IMR-90 (cell line): Measurements from ENCODE around the gene SAMHD1. TPM values are rescaled to one million over a fixed set of nuclear protein-coding genes. Genes with fewer than 3 reads are reported as not detected.

ENCODE experiments used
- ATAC-seq: fragments of 200-7000 bp; cut with Tn5 transposase; 2 replicates; pipeline ENCODE4 v1.9.1; 2020; ENCODE audit warnings: low read depth, mild to moderate bottlenecking, moderate library complexity
- BruUV-seq: library from RNA; stranded (reverse); fragments of 400-500 nt; replicated peaks from 2 replicates; lab custom pipeline; 2021; lab: Mats Ljungman, UMichigan
- CTCF ChIA-PET: fragments of 300-600 bp; formaldehyde crosslinking; extraction: SDS; loops from one replicate; lab custom pipeline; 2021; ENCODE audit warnings: antibody characterized with exemption; lab: Yijun Ruan, JAX
- POLR2A ChIA-PET: fragments of 300-600 bp; sonication (Branson Sonifier 250); formaldehyde crosslinking; loops from one replicate; lab custom pipeline; 2022; ENCODE audit warnings: antibody characterized with exemption; ENCODE audit not compliant: unreplicated experiment; lab: Charles Lee
- DNase-seq: peaks from one replicate; pipeline ENCODE4 v3.0.0; 2013
- H2AFZ ChIP-seq: replicated peaks from 2 replicates; pipeline ENCODE3; 2013; ENCODE audit warnings: low read length, mild to moderate bottlenecking; ENCODE audit not compliant: poor library complexity
- H2AK5ac ChIP-seq: 2 replicates; pipeline ENCODE4 v1.6.1; 2013; ENCODE audit warnings: low read depth, low read length, inconsistent platforms
- H2AK9ac ChIP-seq: replicated peaks from 2 replicates; pipeline ENCODE3; 2013; ENCODE audit warnings: mild to moderate bottlenecking, low read depth, low read length, moderate library complexity; ENCODE audit not compliant: poor library complexity
- H2BK120ac ChIP-seq: 2 replicates; pipeline ENCODE4 v1.6.1; 2013; ENCODE audit warnings: low read depth, low read length, inconsistent platforms
- H2BK15ac ChIP-seq: 3 replicates; pipeline ENCODE4 v1.6.1; 2013; ENCODE audit warnings: low read depth, low read length, inconsistent platforms
- H2BK20ac ChIP-seq: 2 replicates; pipeline ENCODE4 v1.6.1; 2013; ENCODE audit warnings: low read depth, mild to moderate bottlenecking, inconsistent platforms, low read length, moderate library complexity
- H2BK5ac ChIP-seq: 2 replicates; pipeline ENCODE4 v1.6.1; 2013; ENCODE audit warnings: mild to moderate bottlenecking, low read depth, low read length, inconsistent platforms; ENCODE audit not compliant: poor library complexity, severe bottlenecking
- H3K14ac ChIP-seq: replicated peaks from 2 replicates; pipeline ENCODE4 v1.6.1; 2013; ENCODE audit warnings: low read depth, low read length, inconsistent platforms
- H3K18ac ChIP-seq: 2 replicates; pipeline ENCODE4 v1.6.1; 2013; ENCODE audit warnings: low read depth, low read length, control low read depth
- H3K23ac ChIP-seq: 2 replicates; pipeline ENCODE4 v1.6.1; 2013; ENCODE audit warnings: low read depth, low read length, inconsistent platforms
- H3K27ac ChIP-seq: 2 replicates; pipeline ENCODE4 v1.5.1; 2013; ENCODE audit warnings: mild to moderate bottlenecking, control low read depth, low read length; ENCODE audit not compliant: insufficient read depth
- H3K27me3 ChIP-seq: 2 replicates; pipeline ENCODE4 v1.6.1; 2013; ENCODE audit warnings: low read length; ENCODE audit not compliant: control insufficient read depth, insufficient read depth
- H3K36me3 ChIP-seq: 2 replicates; pipeline ENCODE4 v1.6.1; 2013; ENCODE audit warnings: low read length, mixed read lengths; ENCODE audit not compliant: control insufficient read depth, insufficient read depth
- H3K4ac ChIP-seq: 2 replicates; pipeline ENCODE4 v1.6.1; 2013; ENCODE audit warnings: low read depth, low read length, inconsistent platforms
- H3K4me1 ChIP-seq: 2 replicates; pipeline ENCODE4 v1.6.1; 2013; ENCODE audit warnings: low read length, mixed read lengths; ENCODE audit not compliant: control insufficient read depth, insufficient read depth
- H3K4me2 ChIP-seq: 2 replicates; pipeline ENCODE4 v1.6.1; 2013; ENCODE audit warnings: low read depth, mild to moderate bottlenecking, control low read depth, low read length, moderate library complexity
- H3K4me3 ChIP-seq: 2 replicates; pipeline ENCODE4 v1.5.1; 2013; ENCODE audit warnings: low read depth, mild to moderate bottlenecking, control low read depth, low read length, moderate library complexity; ENCODE audit not compliant: insufficient read depth
- H3K56ac ChIP-seq: 2 replicates; pipeline ENCODE4 v1.6.1; 2013; ENCODE audit warnings: low read length, inconsistent platforms; ENCODE audit not compliant: insufficient read depth; ENCODE audit errors: extremely low read depth
- H3K79me1 ChIP-seq, 2 experiments: 2 replicates each; pipeline ENCODE4 v1.6.1; 2013; ENCODE audit warnings: low read length in 2 of 2, inconsistent platforms in 1 of 2, low read depth in 1 of 2
- H3K9ac ChIP-seq: 2 replicates; pipeline ENCODE4 v1.6.1; 2013; ENCODE audit warnings: low read depth, low read length, control low read depth
- H3K9me1 ChIP-seq: 2 replicates; pipeline ENCODE4 v1.6.1; 2013; ENCODE audit warnings: low read length, inconsistent platforms; ENCODE audit not compliant: insufficient read depth
- H3K9me3 ChIP-seq: 2 replicates; pipeline ENCODE4 v1.6.1; 2013; ENCODE audit warnings: low read length; ENCODE audit not compliant: control insufficient read depth, insufficient read depth
- H4K20me1 ChIP-seq: 2 replicates; pipeline ENCODE4 v1.6.1; 2013; ENCODE audit warnings: low read length, inconsistent platforms; ENCODE audit not compliant: insufficient read depth
- H4K5ac ChIP-seq: 2 replicates; pipeline ENCODE4 v1.6.1; 2013; ENCODE audit warnings: mild to moderate bottlenecking, low read depth, low read length, control low read depth
- H4K8ac ChIP-seq, 2 experiments: 2 replicates each; pipeline ENCODE4 v1.6.1; 2013; ENCODE audit warnings: low read depth in 2 of 2, low read length in 2 of 2, control low read depth in 1 of 2, inconsistent platforms in 1 of 2
- H4K91ac ChIP-seq: 2 replicates; pipeline ENCODE4 v1.6.1; 2013; ENCODE audit warnings: low read depth, low read length, inconsistent platforms; ENCODE audit not compliant: insufficient read depth
- CEBPB ChIP-seq: IDR thresholded peaks from 2 replicates; pipeline ENCODE4 v1.6.1; 2012; ENCODE audit warnings: low read depth, low read length, improper control_type of control experiment
- CTCF ChIP-seq: conservative IDR thresholded peaks from 2 replicates; pipeline ENCODE4 v1.5.1; 2012; ENCODE audit warnings: mild to moderate bottlenecking, low read depth, low read length, improper control_type of control experiment
- ELK1 ChIP-seq: fragments of 150-350 bp; IDR thresholded peaks from 2 replicates; pipeline ENCODE4 v1.6.1; 2016; ENCODE audit warnings: low read depth, mild to moderate bottlenecking, low read length, moderate library complexity, borderline replicate concordance
- FOS ChIP-seq: fragments of 150-350 bp; IDR thresholded peaks from 2 replicates; pipeline ENCODE4 v1.6.1; 2016; ENCODE audit warnings: low read depth, low read length
- MAFK ChIP-seq: IDR thresholded peaks from 2 replicates; pipeline ENCODE4 v1.6.1; 2012; ENCODE audit warnings: low read depth, low read length, improper control_type of control experiment
- POLR2A ChIP-seq: IDR thresholded peaks from 2 replicates; pipeline ENCODE4 v1.6.1; 2012; ENCODE audit warnings: mild to moderate bottlenecking, low read depth, low read length
- RFX5 ChIP-seq: IDR thresholded peaks from 2 replicates; pipeline ENCODE4 v1.8.0; 2012; ENCODE audit warnings: low read depth, mild to moderate bottlenecking, low read length, moderate library complexity
- USF2 ChIP-seq: fragments of 150-350 bp; IDR thresholded peaks from 2 replicates; pipeline ENCODE4 v1.6.1; 2017; ENCODE audit warnings: mild to moderate bottlenecking, antibody characterized with exemption, low read length, low read depth
- WGBS, 2 experiments: methylation state at CpG; one replicate each; pipeline versions ENCODE4 v1.1.5 to v1.1.7; 2013; ENCODE audit warnings: missing lambda C conversion rate in 2 of 2; ENCODE audit not compliant: insufficient read length in 1 of 2; ENCODE audit errors: extremely low coverage in 2 of 2; 5-methylcytosine and 5-hydroxymethylcytosine counted together
- dilution Hi-C: fragments of 300-500 bp; cut with HindIII; formaldehyde crosslinking; loops from one replicate; pipeline ENCODE4 v1.14.3; 2018; ENCODE audit warnings: low sequenced_read_pairs; ENCODE audit not compliant: unreplicated experiment
- in situ Hi-C: fragments of 300-500 bp; cut with MboI; formaldehyde crosslinking; loops from 3 replicates; pipeline ENCODE4 v1.14.3; 2019; ENCODE audit warnings: low sequenced_read_pairs, inconsistent platforms, mixed read lengths
- intact Hi-C: fragments of 100-400 bp; cut with micrococcal nuclease; formaldehyde crosslinking; loops from 2 replicates; pipeline ENCODE4 v1.10.0; 2022
- polyA plus RNA-seq, 3 experiments: library from polyadenylated mRNA; depleted of rRNA; stranded (reverse); fragments of >200 nt; gene quantifications; 2 replicates each; pipeline ENCODE4 v1.2.3, GENCODE V29; 2012; ENCODE audit warnings: low replicate concordance in 1 of 3
- total RNA-seq: library from RNA; depleted of rRNA; stranded (reverse); fragments of >200 nt; gene quantifications from 2 replicates; pipeline ENCODE4 v1.2.3, GENCODE V29; 2012

SAMHD1 gene
- total and polyA plus RNA-seq, 2 of the 4 experiments (the other 2 are of a cell fraction), result 6.3 to 14.9 TPM

GRCh38 chr20:36893801-36894200, 57.7 kb downstream of the SAMHD1 start:
- WGBS, 2 experiments, result 75% methylated on average over 2 of the region's 3 CpGs; no CpG with 5 or more reads in 1 of the 2 experiments
- H3K36me3 ChIP-seq, result peaks cover 2% of the 10 kb centered on the region; the same call in 1 of the 2 replicates

More at GRCh38 chr20:36893801-36894200, 57.7 kb downstream of the SAMHD1 start:
- H3K9me1 ChIP-seq, result no peaks in the 10 kb centered on the region
- H3K18ac ChIP-seq, result no peak overlapping the region
- H3K27me3 ChIP-seq, result no peaks in the 10 kb centered on the region
- H3K9ac ChIP-seq, result no peak overlapping the region
- no peak overlapping the region for H2BK20ac ChIP-seq
- H3K14ac ChIP-seq, result no peak overlapping the region
- no peak overlapping the region for H3K4me3 ChIP-seq
- H3K27ac ChIP-seq, result no peak overlapping the region
- no peaks in the 10 kb centered on the region for H4K20me1 ChIP-seq
- no peak overlapping the region for H2AK5ac ChIP-seq
- H4K91ac ChIP-seq, result no peak overlapping the region
- no peak overlapping the region for H3K23ac ChIP-seq
- no peaks in the 10 kb centered on the region for H3K4me1 ChIP-seq
- intact Hi-C loops, result no loop called here
- H3K56ac ChIP-seq, result no peak overlapping the region
- H2BK15ac ChIP-seq, result no peak overlapping the region
- H2AK9ac ChIP-seq, result no peak overlapping the region
- H3K9me3 ChIP-seq, result no peaks in the 10 kb centered on the region
- CTCF ChIA-PET, result no interaction called here
- no peak overlapping the region for H3K4me2 ChIP-seq
- ATAC-seq (no peak), DNase-seq (no peak)
- BruUV-seq, result no TSS peak
- no peak overlapping the region for H2BK5ac ChIP-seq
- POLR2A ChIA-PET, result no interaction called here
- H3K4ac ChIP-seq, result no peak overlapping the region
- no peak overlapping the region for H2AFZ ChIP-seq
- no peak for TF ChIP-seq USF2
- no peak for TF ChIP-seq CTCF
- TF ChIP-seq CEBPB, result no peak
- no peak for TF ChIP-seq ELK1
- no peak for TF ChIP-seq FOS
- TF ChIP-seq MAFK, result no peak
- no peak for TF ChIP-seq POLR2A
- no peak for TF ChIP-seq RFX5
- in situ Hi-C loops, result no loop called here
- H4K8ac ChIP-seq, result no peak overlapping the region
- dilution Hi-C loops, result no loop called here
- no peaks in the 10 kb centered on the region for H3K79me1 ChIP-seq
- no peak overlapping the region for H2BK120ac ChIP-seq
- no peak overlapping the region for H4K5ac ChIP-seq
